Activated naive CD8-positive, alpha-beta T cell treated with anti-CD3 and anti-CD28 coated beads, Interleukin-2, amount 50 U/mL, for 24 hours (primary cell): ENCODE data around the gene TSPYL2.
A peak's percentile ranks its signal among the peaks of the same experiment; 100 is the strongest.

Source experiments
- ATAC-seq: fragments of 150-1000 bp; cut with Tn5 transposase; one replicate; pipeline ENCODE4 v1.10.0; 2021
- DNase-seq: peaks from one replicate; pipeline ENCODE4 v3.0.0; 2021
- H3K27ac Mint-ChIP-seq: one replicate; pipeline ENCODE4 v1.8.0; 2021; ENCODE audit warnings: mild to moderate bottlenecking, mixed read lengths
- H3K27me3 Mint-ChIP-seq: one replicate; pipeline ENCODE4 v1.8.0; 2021; ENCODE audit warnings: mixed read lengths
- H3K36me3 Mint-ChIP-seq: one replicate; pipeline ENCODE4 v1.8.0; 2021; ENCODE audit warnings: low read depth, mixed read lengths
- H3K4me1 Mint-ChIP-seq: one replicate; pipeline ENCODE4 v1.8.0; 2021; ENCODE audit warnings: mixed read lengths
- H3K4me3 Mint-ChIP-seq: one replicate; pipeline ENCODE4 v1.8.0; 2021; ENCODE audit warnings: mild to moderate bottlenecking, moderate library complexity, mixed read lengths
- H3K9me3 Mint-ChIP-seq: one replicate; pipeline ENCODE4 v1.8.0; 2021; ENCODE audit warnings: mixed read lengths

The TSPYL2 gene

DNA sequence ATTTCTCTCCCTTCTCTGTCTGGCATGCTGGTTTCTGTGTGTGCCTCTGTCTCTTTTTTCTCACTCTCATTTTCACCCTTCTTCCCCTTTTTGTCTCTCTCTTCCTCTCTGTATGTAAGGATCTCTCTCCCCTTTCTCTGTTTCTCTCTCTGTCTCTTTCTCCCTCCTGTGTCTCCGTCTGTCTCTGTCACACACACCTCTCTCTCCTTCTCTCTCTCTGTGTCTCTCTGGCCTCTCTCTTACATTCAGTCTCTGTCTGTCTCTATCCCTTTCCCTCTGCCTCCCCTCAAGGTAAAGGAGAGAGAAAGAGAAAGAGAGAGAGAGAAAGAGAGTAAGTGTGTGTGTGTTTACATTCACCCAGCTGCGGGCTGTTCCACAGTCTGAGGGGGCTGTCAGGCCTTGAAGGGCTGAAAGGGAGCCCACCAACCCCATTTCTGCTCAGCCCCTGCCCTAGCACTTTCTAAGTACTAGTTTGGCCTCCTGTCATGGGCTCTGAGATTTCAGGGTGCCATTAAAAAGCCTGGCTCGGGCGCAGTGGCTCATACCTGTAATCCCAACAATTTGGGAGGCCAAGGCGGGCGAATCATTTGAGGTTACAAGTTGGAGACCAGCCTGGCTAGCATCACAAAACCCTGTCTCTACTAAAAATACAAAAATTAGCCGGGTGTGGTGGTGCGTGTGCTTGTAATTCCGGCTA lies 9.6 kb upstream of the TSPYL2 start:
- no peak for DNase-seq
- no peaks in the 10 kb centered on the region for H3K9me3 Mint-ChIP-seq
- H3K36me3 Mint-ChIP-seq: no peaks in the 10 kb centered on the region
- peak overlapping the region; percentile 87 for H3K4me3 Mint-ChIP-seq
- peak overlapping the region; percentile 85 for H3K27ac Mint-ChIP-seq
- H3K4me1 Mint-ChIP-seq: peaks cover 20% of the 10 kb centered on the region
- H3K27me3 Mint-ChIP-seq: no peaks in the 10 kb centered on the region
- no peak for ATAC-seq

DNA sequence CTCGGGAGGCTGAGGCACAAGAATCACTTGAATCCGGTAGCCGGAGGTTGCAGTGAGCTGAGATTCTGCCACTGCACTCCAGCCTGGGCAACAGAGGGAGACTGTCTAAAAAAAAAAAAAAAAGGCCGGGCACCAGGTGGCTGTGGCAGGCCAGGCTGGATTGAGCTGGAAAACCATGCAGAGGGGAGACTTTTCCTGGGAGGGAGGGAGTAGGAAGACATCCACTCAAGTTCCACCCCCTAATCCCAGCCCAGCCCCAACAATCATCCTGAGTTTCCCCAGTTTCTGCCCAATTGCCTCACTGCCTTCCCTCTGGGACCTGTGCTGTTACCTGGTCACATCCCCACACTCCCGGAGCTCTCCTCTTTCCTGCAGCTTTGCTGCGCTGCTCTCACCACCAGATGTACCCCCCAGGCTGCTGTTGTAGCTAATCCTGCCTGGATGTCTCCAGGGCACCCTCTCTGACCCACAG lies 9.0 kb upstream of the TSPYL2 start:
- Mint-ChIP-seq H3K4me3 (peak overlapping the region; percentile 87), H3K27ac (no peak overlapping the region), H3K4me1 (peaks cover 20% of the 10 kb centered on the region), H3K27me3 (no peaks in the 10 kb centered on the region), H3K36me3 (no peaks in the 10 kb centered on the region), H3K9me3 (no peaks in the 10 kb centered on the region)
- ATAC-seq: no peak
- no peak for DNase-seq

DNA sequence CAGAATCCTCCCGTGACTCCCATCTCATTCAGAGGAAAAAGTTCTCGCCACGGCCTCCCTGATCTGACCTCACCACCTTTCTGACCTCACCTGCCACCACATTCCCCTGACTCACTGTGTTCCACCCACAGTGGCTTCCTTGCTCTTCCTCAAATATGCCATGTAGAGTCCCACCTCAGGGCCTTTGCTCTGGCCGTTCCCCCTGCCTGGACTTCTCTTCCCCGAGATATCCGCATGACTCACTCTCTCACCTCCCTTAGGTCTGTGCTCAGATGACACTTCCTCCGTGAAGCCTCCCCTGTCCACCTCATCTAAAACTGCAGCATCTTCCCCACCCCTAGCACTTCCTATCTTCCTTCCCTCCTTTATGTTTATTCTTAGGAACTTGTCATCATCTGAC lies 7.2 kb upstream of the TSPYL2 start:
- no peaks in the 10 kb centered on the region for H3K36me3 Mint-ChIP-seq
- H3K9me3 Mint-ChIP-seq: no peaks in the 10 kb centered on the region
- H3K4me3 Mint-ChIP-seq: no peak overlapping the region
- H3K27ac Mint-ChIP-seq: no peak overlapping the region
- H3K4me1 Mint-ChIP-seq: peaks cover 20% of the 10 kb centered on the region
- DNase-seq (no peak), ATAC-seq (no peak)
- H3K27me3 Mint-ChIP-seq: no peaks in the 10 kb centered on the region

DNA sequence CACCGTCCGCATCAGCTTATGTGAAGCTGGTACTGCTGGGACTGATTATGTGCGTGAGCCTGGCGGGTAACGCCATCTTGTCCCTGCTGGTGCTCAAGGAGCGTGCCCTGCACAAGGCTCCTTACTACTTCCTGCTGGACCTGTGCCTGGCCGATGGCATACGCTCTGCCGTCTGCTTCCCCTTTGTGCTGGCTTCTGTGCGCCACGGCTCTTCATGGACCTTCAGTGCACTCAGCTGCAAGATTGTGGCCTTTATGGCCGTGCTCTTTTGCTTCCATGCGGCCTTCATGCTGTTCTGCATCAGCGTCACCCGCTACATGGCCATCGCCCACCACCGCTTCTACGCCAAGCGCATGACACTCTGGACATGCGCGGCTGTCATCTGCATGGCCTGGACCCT lies 5.5 kb upstream of the TSPYL2 start:
- Mint-ChIP-seq H3K36me3 (no peaks in the 10 kb centered on the region), H3K27ac (no peak overlapping the region), H3K9me3 (no peaks in the 10 kb centered on the region), H3K27me3 (no peaks in the 10 kb centered on the region), H3K4me3 (no peak overlapping the region), H3K4me1 (peaks cover 23% of the 10 kb centered on the region)
- ATAC-seq (no peak), DNase-seq (no peak)

DNA sequence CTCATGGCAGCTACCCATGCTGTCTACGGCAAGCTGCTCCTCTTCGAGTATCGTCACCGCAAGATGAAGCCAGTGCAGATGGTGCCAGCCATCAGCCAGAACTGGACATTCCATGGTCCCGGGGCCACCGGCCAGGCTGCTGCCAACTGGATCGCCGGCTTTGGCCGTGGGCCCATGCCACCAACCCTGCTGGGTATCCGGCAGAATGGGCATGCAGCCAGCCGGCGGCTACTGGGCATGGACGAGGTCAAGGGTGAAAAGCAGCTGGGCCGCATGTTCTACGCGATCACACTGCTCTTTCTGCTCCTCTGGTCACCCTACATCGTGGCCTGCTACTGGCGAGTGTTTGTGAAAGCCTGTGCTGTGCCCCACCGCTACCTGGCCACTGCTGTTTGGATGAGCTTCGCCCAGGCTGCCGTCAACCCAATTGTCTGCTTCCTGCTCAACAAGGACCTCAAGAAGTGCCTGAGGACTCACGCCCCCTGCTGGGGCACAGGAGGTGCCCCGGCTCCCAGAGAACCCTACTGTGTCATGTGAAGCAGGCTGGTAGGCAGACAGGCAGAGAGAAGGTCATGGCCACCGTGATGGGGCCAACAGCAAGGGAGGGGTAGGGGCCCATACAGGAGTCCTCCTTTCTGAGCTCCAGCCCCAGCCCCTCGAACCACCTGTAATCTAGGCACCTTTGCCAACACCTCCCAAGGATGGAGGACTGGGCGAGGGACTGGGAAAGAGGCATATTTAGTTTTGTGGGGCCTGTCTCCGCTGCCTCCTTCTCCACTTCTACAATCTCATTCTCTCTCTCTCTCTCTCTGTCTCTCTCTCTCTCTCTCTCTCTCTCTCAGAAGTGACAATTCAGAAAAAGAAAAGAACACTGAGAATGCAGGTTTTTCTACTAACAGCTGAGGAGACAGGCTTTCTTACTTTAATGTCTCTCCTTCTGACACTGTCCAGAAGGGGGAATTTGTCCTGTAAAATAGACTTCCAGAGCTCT lies 4.7 kb upstream of the TSPYL2 start:
- no peak for ATAC-seq
- Mint-ChIP-seq H3K4me1 (peaks cover 17% of the 10 kb centered on the region), H3K36me3 (no peaks in the 10 kb centered on the region), H3K4me3 (no peak overlapping the region), H3K27me3 (no peaks in the 10 kb centered on the region), H3K9me3 (no peaks in the 10 kb centered on the region), H3K27ac (no peak overlapping the region)
- no peak for DNase-seq

DNA sequence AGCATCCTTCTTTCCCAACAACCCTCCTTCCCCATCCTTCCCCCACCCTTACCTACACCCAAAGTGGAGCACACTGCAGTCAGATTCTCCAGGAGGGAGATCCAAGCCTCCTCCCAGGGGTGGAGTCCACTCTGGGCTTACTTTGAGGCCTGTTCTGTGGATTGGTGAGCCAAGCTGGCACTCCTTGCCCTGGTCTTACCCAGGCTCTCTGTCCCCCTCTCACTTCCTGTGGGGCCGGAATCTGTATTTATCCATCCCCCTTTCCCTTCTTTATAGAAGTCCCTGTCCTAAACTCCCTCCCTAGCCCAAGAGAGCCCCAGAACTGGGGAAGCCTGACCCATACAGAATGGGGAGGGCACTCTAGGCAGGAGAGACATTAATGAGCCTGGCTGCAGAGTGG lies 3.2 kb upstream of the TSPYL2 start:
- peaks cover 23% of the 10 kb centered on the region for H3K4me1 Mint-ChIP-seq
- no peak overlapping the region for H3K27ac Mint-ChIP-seq
- peaks cover 3% of the 10 kb centered on the region for H3K36me3 Mint-ChIP-seq
- DNase-seq (no peak), ATAC-seq (no peak)
- no peaks in the 10 kb centered on the region for H3K27me3 Mint-ChIP-seq
- H3K4me3 Mint-ChIP-seq: no peak overlapping the region
- H3K9me3 Mint-ChIP-seq: no peaks in the 10 kb centered on the region

DNA sequence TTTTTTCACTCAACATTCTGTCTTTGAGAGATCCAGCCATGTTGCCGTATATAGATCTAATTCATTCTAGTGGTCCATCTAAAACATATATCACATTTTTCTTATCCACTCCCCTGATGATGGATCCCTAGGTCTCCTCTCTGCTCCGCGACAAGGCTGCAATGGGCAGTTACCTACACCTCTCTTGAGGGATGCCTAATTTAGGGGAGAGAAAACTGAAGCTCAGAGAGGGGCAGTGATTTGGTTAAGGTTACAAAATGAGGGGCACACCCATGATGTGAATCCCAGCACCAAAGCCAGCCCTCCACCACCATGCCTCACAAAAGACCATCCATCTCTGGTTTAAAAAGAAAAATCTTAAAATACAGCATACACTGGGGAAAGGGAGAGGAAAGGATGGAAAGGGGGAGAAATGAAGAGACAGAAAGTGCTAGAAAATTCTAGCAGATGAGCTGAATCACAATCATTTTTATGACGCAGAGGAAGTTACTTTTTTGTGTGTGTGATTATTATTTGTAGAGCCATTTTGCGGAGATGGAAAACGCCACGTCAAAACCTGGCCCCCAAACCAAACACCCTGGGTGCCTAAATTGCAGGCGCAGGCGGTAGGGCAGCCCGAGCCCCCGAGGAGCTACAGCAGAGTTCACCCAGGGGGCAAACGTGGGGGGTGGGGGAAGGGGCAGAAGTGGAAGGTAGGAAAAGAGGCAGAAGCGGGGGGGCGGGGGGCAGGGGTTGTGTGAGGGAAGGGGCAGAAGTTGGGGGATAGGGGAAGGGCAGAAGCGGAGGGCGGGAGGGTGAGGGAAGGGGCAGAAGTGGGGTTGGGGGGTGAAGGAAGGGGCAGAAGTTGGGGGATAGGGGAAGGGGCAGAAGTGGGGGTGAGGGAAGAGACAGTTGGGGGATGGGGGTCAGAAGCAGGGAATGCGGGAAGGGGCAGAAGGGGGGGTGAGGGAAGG lies 1.3 kb upstream of the TSPYL2 start:
- peak overlapping the region; percentile 73 for H3K4me3 Mint-ChIP-seq
- peaks cover 35% of the 10 kb centered on the region for H3K4me1 Mint-ChIP-seq
- no peaks in the 10 kb centered on the region for H3K27me3 Mint-ChIP-seq
- no peaks in the 10 kb centered on the region for H3K9me3 Mint-ChIP-seq
- peaks cover 17% of the 10 kb centered on the region for H3K36me3 Mint-ChIP-seq
- DNase-seq: no peak
- ATAC-seq: no peak
- H3K27ac Mint-ChIP-seq: peak overlapping the region; percentile 81

DNA sequence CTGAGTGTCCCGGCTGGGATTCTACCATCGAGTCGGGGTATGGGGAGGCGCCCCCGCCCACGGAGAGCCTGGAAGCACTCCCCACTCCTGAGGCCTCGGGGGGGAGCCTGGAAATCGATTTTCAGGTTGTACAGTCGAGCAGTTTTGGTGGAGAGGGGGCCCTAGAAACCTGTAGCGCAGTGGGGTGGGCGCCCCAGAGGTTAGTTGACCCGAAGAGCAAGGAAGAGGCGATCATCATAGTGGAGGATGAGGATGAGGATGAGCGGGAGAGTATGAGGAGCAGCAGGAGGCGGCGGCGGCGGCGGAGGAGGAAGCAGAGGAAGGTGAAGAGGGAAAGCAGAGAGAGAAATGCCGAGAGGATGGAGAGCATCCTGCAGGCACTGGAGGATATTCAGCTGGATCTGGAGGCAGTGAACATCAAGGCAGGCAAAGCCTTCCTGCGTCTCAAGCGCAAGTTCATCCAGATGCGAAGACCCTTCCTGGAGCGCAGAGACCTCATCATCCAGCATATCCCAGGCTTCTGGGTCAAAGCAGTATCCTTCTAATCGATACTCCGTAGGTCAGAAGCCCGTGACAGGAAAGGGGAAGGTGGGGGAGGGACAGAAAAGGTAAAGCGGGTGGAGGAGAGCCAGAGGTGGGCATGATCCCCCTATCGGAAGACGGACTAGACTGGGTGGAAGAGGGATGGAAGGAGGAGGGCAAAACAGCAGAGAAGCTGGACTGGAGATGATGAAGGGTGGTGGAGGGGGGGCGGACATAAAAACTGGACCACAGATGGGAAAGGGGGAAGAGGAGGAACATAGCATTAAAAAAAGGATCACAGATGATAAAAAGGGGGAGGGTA lies 828 bp downstream of the TSPYL2 start:
- Mint-ChIP-seq H3K36me3 (peaks cover 20% of the 10 kb centered on the region), H3K4me1 (peaks cover 55% of the 10 kb centered on the region), H3K9me3 (no peaks in the 10 kb centered on the region), H3K27me3 (no peaks in the 10 kb centered on the region), H3K27ac (peak overlapping the region; percentile 84), H3K4me3 (peak overlapping the region; percentile 90)
- DNase-seq (peak; percentile 22), ATAC-seq (no peak)

DNA sequence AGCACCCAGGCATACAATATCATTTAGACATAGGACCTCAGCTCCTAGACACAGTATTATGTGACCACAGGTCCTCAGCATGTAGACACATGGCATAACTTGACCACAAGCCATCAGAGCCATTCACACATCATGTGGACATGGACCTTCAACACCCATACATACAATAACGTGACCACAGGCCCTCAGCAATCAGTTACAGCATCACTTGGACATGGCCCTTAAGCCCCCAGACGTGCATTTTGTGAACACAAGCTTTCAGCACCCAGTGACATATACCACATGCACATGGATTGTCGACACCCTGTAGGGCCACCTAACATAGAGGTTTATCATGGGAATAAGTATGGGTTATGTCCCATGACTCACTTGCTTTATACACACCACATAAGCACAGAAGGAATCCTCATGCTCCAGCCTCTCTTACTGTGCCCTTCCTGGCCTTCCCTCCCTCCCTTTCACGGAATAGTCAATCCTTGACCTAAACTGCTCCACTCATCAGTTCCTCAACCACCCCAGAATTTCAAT lies 1.9 kb downstream of the TSPYL2 start:
- Mint-ChIP-seq H3K9me3 (no peaks in the 10 kb centered on the region), H3K36me3 (peaks cover 20% of the 10 kb centered on the region), H3K4me1 (peaks cover 66% of the 10 kb centered on the region), H3K27me3 (no peaks in the 10 kb centered on the region), H3K4me3 (peak overlapping the region; percentile 90), H3K27ac (peak overlapping the region; percentile 84)
- no peak for DNase-seq
- no peak for ATAC-seq

DNA sequence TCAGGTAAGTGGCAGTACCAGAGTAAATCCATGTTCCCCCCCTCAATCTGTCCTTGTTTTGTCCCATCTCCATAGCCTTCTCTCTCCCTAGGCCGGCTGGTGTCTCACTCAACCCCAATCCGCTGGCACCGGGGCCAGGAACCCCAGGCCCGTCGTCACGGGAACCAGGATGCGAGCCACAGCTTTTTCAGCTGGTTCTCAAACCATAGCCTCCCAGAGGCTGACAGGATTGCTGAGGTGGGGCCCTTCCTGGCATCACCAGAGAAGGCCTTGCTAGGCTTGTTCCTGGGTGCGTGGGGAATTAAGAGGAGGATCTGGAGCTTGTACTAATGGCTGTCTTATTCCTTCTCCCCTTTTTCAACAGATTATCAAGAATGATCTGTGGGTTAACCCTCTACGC lies 2.7 kb downstream of the TSPYL2 start:
- Mint-ChIP-seq H3K36me3 (peaks cover 20% of the 10 kb centered on the region), H3K9me3 (no peaks in the 10 kb centered on the region), H3K4me1 (peaks cover 69% of the 10 kb centered on the region), H3K27ac (no peak overlapping the region), H3K27me3 (no peaks in the 10 kb centered on the region), H3K4me3 (no peak overlapping the region)
- ATAC-seq: no peak
- DNase-seq: no peak

DNA sequence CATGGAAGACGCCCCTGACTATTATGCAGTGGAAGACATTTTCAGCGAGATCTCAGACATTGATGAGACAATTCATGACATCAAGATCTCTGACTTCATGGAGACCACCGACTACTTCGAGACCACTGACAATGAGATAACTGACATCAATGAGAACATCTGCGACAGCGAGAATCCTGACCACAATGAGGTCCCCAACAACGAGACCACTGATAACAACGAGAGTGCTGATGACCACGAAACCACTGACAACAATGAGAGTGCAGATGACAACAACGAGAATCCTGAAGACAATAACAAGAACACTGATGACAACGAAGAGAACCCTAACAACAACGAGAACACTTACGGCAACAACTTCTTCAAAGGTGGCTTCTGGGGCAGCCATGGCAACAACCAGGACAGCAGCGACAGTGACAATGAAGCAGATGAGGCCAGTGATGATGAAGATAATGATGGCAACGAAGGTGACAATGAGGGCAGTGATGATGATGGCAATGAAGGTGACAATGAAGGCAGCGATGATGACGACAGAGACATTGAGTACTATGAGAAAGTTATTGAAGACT lies 3.6 kb downstream of the TSPYL2 start:
- ATAC-seq (no peak), DNase-seq (no peak)
- H3K27ac Mint-ChIP-seq: peak overlapping the region; percentile 74
- H3K27me3 Mint-ChIP-seq: no peaks in the 10 kb centered on the region
- H3K9me3 Mint-ChIP-seq: no peaks in the 10 kb centered on the region
- H3K4me1 Mint-ChIP-seq: peaks cover 65% of the 10 kb centered on the region
- H3K4me3 Mint-ChIP-seq: peak overlapping the region; percentile 7
- peaks cover 20% of the 10 kb centered on the region for H3K36me3 Mint-ChIP-seq

DNA sequence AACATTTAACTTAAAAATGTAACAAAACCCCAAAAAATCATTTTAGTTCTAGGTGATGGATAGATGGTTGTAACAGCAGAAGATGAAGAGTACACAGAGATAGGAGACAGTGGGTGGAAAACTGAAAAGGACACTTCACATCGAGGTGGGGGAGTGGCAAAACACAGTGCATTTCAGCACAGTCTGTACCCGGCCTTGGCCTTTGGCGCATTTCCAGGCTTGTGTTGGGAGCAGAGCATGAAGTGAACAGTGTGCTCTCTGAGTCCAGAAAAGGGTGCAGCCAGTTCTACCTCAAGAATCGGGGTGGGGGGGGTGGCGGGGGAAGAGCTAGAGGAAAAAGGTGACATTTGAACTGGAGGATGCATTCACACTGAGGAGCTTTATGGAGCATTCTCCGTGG lies 4.3 kb downstream of the TSPYL2 start:
- H3K36me3 Mint-ChIP-seq: peaks cover 20% of the 10 kb centered on the region
- H3K27me3 Mint-ChIP-seq: no peaks in the 10 kb centered on the region
- H3K4me1 Mint-ChIP-seq: peaks cover 62% of the 10 kb centered on the region
- ATAC-seq (no peak), DNase-seq (no peak)
- no peak overlapping the region for H3K4me3 Mint-ChIP-seq
- H3K27ac Mint-ChIP-seq: no peak overlapping the region
- H3K9me3 Mint-ChIP-seq: no peaks in the 10 kb centered on the region

DNA sequence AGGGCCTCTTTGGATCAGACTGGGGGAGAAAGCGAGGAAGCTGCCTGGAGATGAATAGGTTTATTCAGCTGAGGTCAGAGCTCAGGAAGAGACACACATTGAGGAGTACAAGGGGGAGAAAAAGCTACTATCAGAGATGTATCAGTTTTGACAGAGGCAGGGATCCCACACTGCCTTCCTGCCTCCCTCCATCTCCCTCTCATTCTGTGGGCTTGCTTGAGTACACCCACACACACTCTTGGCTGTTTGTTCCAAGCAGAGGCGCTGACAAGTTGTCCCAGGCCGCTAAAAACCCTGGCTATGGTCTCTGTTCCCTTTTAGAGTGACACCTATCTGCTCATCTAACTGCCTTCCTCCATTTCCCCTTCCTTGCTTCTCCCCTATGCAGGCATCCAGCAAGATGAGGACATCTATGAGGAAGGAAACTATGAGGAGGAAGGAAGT lies 5.2 kb downstream of the TSPYL2 start:
- no peak for DNase-seq
- Mint-ChIP-seq H3K27me3 (no peaks in the 10 kb centered on the region), H3K4me3 (no peak overlapping the region), H3K27ac (peak overlapping the region; percentile 42), H3K9me3 (no peaks in the 10 kb centered on the region), H3K4me1 (peaks cover 59% of the 10 kb centered on the region), H3K36me3 (peaks cover 20% of the 10 kb centered on the region)
- ATAC-seq: no peak
